ENCODE measurements around the gene NDUFS8.

DNA sequence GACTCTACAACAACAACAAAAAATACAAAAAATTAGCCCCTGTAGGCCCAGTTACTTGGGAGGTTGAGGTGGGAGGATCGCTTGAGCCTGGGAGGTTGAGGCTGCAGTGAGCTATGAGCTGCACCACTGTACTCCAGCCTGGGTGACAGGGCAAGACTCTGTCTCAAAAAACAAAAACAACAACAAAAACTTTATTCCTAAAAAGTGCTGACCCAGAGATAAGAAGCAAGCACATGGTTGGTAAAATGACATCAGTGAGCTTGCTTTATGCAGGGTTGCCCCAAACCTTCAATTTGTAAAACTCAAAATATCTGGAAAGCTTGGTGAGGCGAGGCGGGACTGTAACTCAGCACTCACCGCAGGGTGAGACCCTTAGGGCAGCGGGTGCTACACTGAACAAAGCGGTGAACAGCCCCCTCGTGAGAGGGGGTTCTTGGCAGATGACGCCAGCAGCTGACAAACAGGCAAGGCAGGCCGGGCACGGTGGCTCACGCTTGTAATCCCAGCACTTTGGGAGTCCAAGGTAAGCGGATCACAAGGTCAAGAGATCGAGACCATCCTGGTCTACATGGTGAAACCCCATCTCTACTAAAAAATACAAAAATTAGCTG is 4.9 kb downstream of the NDUFS8 start:
- TF ChIP-seq, protein P1, sequence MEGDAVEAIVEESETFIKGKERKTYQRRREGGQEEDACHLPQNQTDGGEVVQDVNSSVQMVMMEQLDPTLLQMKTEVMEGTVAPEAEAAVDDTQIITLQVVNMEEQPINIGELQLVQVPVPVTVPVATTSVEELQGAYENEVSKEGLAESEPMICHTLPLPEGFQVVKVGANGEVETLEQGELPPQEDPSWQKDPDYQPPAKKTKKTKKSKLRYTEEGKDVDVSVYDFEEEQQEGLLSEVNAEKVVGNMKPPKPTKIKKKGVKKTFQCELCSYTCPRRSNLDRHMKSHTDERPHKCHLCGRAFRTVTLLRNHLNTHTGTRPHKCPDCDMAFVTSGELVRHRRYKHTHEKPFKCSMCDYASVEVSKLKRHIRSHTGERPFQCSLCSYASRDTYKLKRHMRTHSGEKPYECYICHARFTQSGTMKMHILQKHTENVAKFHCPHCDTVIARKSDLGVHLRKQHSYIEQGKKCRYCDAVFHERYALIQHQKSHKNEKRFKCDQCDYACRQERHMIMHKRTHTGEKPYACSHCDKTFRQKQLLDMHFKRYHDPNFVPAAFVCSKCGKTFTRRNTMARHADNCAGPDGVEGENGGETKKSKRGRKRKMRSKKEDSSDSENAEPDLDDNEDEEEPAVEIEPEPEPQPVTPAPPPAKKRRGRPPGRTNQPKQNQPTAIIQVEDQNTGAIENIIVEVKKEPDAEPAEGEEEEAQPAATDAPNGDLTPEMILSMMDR (IDR thresholded peaks at IDR 0.05; ENCODE audit: low read depth, low read length, missing input control), result no peak
- TF ChIP-seq SP1 (IDR thresholded peaks at IDR 0.05), result no peak
- TF ChIP-seq, protein P2, sequence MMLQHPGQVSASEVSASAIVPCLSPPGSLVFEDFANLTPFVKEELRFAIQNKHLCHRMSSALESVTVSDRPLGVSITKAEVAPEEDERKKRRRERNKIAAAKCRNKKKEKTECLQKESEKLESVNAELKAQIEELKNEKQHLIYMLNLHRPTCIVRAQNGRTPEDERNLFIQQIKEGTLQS (IDR thresholded peaks at IDR 0.05), result no peak
- no peak for TF ChIP-seq TAF1 (conservative IDR thresholded peaks at IDR 0.05)
- TF ChIP-seq, protein P3, sequence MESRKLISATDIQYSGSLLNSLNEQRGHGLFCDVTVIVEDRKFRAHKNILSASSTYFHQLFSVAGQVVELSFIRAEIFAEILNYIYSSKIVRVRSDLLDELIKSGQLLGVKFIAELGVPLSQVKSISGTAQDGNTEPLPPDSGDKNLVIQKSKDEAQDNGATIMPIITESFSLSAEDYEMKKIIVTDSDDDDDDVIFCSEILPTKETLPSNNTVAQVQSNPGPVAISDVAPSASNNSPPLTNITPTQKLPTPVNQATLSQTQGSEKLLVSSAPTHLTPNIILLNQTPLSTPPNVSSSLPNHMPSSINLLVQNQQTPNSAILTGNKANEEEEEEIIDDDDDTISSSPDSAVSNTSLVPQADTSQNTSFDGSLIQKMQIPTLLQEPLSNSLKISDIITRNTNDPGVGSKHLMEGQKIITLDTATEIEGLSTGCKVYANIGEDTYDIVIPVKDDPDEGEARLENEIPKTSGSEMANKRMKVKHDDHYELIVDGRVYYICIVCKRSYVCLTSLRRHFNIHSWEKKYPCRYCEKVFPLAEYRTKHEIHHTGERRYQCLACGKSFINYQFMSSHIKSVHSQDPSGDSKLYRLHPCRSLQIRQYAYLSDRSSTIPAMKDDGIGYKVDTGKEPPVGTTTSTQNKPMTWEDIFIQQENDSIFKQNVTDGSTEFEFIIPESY (IDR thresholded peaks at IDR 0.05), result no peak
- no peak for TF ChIP-seq YY1 (IDR thresholded peaks at IDR 0.05)
- TF ChIP-seq, protein P4, sequence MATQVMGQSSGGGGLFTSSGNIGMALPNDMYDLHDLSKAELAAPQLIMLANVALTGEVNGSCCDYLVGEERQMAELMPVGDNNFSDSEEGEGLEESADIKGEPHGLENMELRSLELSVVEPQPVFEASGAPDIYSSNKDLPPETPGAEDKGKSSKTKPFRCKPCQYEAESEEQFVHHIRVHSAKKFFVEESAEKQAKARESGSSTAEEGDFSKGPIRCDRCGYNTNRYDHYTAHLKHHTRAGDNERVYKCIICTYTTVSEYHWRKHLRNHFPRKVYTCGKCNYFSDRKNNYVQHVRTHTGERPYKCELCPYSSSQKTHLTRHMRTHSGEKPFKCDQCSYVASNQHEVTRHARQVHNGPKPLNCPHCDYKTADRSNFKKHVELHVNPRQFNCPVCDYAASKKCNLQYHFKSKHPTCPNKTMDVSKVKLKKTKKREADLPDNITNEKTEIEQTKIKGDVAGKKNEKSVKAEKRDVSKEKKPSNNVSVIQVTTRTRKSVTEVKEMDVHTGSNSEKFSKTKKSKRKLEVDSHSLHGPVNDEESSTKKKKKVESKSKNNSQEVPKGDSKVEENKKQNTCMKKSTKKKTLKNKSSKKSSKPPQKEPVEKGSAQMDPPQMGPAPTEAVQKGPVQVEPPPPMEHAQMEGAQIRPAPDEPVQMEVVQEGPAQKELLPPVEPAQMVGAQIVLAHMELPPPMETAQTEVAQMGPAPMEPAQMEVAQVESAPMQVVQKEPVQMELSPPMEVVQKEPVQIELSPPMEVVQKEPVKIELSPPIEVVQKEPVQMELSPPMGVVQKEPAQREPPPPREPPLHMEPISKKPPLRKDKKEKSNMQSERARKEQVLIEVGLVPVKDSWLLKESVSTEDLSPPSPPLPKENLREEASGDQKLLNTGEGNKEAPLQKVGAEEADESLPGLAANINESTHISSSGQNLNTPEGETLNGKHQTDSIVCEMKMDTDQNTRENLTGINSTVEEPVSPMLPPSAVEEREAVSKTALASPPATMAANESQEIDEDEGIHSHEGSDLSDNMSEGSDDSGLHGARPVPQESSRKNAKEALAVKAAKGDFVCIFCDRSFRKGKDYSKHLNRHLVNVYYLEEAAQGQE (IDR thresholded peaks at IDR 0.05), result no peak
- TF ChIP-seq JUND (IDR thresholded peaks at IDR 0.05), result no peak
- no peak for TF ChIP-seq EGR1 (IDR thresholded peaks at IDR 0.05; ENCODE audit: low read depth in 2 of 2)
- TF ChIP-seq, protein P5, sequence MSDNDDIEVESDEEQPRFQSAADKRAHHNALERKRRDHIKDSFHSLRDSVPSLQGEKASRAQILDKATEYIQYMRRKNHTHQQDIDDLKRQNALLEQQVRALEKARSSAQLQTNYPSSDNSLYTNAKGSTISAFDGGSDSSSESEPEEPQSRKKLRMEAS (IDR thresholded peaks at IDR 0.05), result no peak
- no peak for TF ChIP-seq RAD21 (IDR thresholded peaks at IDR 0.05)
- TF ChIP-seq GABPA (IDR thresholded peaks at IDR 0.05 in 1 of 2, conservative IDR thresholded peaks at IDR 0.05 in 1 of 2), result no peak

Measured in liver (tissue), 3 donors.